GM18873 (cell line): Measurements from ENCODE around the gene CASZ1.

Source experiments
- ATAC-seq: cut with Tn5 transposase; IDR thresholded peaks from one replicate; pipeline ENCODE4 v1.9.1; 2021; ENCODE audit warnings: mild to moderate bottlenecking, moderate library complexity, moderate number of reproducible peaks; ENCODE audit not compliant: unreplicated experiment, low FRiP score

CASZ1 gene

GRCh38 chr1:10799726-10800125, 3.3 kb upstream of the CASZ1 start:
- no peak for ATAC-seq

GRCh38 chr1:10795276-10796021, 997 bp downstream of the CASZ1 start:
- no peak for ATAC-seq

DNA sequence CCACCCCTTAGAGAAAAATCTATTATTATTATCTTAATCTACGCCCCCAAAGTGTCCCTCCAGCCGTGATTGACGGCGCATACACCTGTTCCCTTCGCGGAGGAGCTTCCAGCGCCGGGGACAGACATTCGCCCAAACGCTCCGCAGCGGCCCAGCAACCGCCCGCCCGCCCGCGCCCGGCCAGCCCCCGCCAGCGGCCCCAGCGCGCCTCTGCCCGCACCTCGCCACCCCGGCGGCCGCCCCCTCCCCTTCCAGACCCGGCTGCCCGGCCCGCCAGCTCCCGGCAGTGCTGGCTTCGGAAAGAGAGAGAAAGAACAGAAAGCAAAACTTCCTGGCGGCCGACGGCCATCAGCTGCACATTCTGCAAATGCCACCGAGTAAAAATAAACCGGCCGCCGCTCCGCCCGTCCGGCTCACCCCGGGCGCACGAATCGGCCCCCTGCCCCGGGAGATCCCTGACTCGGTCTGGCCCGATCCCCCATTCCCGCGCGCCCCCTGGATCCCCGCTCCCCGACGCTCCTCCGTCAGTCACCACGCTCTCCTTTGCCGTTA, 1.6 kb downstream of the CASZ1 start:
- no peak for ATAC-seq

- ATAC-seq = no peak
Observed at GRCh38 chr1:10793129-10793651, 3.3 kb downstream of the CASZ1 start.

- no peak for ATAC-seq
Observed at GRCh38 chr1:10791105-10791951, 5.1 kb downstream of the CASZ1 start.

DNA sequence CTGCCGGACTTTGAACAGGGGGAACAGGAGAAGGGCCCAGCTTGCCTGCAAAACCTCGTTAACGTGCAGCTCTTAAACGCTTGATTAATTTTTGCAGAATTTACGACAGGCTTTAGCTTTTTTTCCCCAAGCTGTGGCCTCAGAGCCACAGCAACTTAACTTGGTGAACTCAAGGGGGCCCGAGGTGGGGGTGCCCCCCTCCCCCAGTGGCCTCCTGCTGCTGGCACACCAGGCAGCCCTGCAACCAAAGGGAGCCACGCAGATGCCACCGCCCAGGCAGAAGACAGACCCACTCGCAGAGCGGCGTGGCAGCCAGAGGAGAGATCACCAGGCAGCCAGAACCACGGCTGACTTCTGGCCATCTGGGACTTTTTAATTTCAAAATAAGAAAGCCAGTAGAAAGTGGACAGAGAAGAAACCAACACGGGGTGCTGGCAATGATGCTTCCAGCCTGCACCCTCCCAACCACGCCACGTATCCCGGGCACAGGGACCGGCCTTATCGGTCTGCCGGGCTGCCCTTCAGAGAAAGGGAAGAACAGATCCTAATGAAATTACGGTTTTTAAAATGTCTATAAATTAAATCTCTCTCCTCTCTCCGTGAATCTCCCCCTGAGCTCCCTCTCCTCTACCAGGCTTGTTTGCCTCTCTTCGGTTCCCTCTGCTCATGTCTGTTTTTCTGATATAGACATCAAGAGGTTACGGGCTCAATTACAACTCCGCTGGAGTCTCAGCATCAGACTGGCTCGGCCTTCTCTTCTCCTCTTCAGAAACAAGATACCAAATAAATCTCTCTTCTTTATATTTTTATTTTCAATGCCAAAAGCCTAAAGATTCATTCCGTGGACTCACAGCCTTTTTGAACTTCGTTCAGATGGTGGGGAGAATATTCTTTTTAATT, 6.4 kb downstream of the CASZ1 start:
- no peak for ATAC-seq

DNA sequence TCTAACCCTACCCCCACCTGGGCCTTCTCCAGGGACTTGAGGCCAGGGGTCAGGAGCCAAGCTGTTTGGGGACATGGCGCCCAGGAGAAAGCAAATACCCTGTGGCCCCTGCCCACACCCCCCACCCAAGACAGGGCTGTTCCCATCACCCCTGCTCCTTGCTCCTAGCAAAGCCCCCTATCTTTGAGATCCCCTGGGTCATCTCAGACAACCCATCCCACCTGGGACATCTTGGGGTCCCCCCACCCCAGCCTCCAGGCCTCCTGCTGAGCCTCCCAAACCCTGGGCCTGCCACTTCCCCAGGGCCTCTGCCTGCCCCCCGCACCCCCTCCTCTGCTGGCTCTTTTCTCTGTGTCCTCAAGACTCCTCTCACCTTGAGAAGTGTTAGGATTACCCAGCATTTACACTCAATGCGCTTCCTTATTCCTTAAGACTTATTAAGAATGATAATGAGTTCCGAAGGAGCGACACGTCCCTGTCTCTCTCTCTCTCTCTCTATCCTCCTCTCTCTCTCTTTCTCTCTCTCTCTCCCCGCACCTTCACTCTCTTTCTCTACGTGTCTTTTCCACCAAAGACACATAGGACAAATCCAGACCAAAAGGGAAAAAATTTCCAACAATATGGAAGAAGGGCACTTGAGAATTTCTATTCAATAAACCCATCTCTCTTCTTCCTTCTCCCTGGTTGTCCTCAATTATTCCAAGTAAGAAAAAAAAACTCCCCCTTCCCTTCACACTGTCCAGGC, 7.2 kb downstream of the CASZ1 start:
- ATAC-seq = no peak

- no peak for ATAC-seq
Observed at GRCh38 chr1:10788592-10789006, 7.8 kb downstream of the CASZ1 start.

GRCh38 chr1:10787286-10787685, 9.2 kb downstream of the CASZ1 start:
- ATAC-seq = no peak

GRCh38 chr1:10785728-10786638, 10.5 kb downstream of the CASZ1 start:
- no peak for ATAC-seq

DNA sequence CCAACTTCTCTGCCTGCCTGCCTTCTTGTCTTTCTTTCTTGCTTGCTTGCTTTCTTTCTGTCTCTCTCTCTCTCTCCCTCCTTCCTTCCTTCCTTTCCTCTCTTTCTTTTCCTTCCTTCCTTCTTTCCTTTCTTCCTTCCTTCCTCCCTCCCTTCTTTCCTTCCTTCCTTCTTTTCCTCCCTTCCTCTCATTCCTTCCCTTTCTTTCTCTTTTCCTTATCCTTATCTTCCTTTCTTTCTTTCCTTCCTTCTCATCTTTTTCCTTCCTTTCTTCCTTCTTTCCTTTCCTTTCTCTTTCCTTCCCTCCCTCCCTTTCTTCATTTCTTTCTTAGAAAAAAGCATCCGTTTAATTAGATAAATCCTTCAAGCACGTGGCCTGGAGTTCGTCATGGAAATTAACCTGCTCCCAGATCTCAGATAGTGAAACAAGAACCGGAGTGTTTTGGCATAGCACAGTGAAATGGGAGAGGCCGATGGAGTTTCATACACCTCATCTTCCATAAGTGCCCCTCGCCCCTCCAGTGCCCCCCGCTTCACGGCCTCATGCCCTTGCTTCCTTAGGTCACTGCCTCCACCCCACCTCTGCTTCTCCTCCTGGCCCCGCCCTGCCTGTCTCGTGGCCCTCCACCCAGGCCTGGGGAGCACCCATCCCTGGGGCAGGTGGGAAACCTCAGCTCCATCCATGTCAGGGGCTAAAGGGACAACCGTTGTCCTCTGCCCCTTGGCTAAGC, 11.3 kb downstream of the CASZ1 start:
- no peak for ATAC-seq

DNA sequence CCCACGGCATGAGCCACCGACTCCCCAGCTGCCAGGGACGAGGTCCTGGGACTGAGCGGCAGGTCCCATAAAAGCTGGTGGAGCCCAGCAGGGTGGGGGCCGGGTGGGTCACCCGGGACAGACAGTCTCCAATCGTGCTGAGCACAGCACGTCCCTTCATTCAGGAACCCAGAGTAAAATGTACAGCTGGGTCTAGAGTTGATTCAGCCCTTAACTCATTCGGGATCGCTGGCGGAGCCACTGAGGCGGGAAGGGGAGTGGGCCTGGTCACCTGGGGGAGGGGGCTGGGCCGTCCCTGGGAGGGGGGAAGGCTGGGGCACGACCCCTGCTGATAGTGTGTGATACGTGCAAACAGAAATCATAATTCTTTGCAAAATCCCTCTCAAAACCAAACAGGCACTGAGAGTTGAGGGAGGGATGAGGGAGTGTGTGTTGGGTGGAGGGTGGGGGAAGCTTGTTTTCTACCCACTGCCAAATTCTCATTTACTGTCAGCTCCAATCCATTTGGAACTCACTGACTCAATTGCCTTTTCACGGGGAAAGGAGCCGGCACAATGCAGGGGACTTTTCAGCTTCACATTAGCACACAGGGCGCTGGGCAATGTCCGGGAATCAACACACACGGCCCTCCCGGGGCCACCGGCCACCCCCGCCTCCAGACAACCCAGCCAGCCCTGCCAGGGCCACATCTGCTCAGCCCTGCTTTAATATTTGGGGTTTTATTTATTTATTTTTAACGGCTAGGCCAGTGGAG, 13.8 kb downstream of the CASZ1 start:
- ATAC-seq = no peak

DNA sequence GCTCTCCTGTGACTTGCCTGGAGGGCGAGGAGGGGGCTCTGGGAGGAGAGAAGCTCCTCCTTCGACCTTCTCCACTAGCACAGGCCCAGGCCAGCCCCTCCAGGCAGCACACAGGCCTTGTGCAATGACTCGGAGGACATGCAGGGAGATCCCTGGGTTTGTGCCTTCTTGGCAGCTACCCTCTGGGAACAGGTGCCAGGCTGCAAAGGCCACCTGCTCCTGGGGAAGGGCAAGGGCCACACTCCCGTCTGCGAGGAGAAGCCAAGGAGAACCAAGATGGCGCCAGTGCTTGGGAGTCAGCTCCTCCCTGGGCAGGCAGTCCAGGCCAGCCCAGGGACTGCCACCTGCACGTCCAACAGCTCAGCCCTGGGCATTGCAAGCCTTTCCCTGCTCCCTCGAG, 15.3 kb downstream of the CASZ1 start:
- ATAC-seq = no peak

DNA sequence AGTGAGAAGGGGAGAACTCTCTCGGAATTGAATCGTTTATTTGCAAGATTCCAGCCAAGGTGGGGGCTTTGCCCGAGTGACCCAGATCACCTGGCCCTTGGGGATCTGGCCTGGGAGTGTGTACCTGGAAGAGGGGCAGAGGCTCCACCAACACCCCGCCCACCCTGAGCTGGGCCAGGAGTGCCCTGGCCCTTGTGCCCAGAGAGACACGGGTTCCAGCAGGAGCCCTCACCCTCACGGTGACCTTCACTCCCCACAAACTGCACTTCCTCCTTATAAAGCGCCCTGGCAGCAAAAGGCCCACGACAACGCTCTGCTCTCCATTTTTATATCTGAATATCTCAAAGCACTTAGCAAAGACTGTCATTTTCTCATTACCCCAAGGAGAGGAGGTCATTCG, 16.6 kb downstream of the CASZ1 start:
- no peak for ATAC-seq

- no peak for ATAC-seq
Observed at GRCh38 chr1:10779201-10779600, 17.2 kb downstream of the CASZ1 start.

DNA sequence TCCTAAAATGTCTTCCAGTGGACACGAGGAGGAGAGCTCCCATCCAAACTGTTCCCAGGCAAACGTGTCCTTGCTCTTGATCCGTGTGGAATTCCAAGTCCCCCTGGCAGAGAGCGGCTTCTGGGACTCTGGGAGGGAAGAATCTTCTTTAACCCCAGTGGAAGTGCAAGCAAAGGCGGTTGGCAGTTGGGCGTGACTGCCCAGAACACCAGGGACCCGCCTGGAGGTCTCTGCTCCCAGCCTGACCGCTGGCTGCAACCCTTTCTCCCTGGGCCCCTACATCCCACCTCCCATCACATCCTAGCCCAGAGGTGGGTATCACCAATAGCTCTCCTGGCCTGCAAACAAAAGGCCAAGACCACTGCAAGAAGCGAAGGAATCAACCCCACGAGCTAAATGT, 17.8 kb downstream of the CASZ1 start:
- ATAC-seq = no peak
